ENCODE data around the gene PSMD6.
A peak's percentile ranks its signal among the peaks of the same experiment; 100 is the strongest.

Gene PSMD6

GRCh38 chr3:64042952-64043351, 19.7 kb upstream of the PSMD6 start:
- DNase-seq, result no peak

DNA sequence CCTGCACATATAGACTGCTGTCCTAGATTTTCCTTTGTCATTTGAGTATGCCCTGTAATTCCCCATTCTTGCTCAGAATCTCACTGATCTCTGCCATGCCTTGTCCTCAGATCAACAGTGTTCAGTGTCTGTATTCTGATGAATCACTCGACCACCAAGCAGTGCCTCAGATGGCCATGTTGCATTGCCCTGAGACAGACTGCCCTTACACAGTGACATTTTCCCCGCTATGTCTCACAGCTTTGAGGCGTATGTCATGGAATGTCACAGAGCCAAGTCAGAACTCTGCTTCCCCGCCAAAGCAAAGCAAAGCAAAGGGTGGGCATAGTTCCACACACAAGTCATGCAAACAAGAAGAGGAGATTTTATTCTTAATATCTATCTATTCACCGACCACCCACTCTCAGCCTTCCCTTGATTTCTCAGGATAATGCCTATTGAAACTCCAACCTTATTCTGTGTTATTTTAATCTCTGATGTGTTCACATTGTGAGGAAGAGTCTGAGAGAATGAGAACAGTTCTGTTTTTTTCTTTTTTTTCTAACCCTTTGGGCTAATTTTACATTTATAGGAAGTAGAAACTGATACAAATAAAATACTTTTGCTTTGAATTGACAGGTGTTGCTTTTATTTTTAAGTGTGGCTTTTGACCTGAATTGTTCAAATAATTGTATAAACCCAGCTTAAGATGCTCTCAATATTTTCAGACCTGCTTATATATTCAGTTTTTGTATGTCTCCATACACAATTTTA, 16.9 kb upstream of the PSMD6 start:
- DNase-seq, result no peak

GRCh38 chr3:64039332-64039731, 16.0 kb upstream of the PSMD6 start:
- DNase-seq, result no peak

DNA sequence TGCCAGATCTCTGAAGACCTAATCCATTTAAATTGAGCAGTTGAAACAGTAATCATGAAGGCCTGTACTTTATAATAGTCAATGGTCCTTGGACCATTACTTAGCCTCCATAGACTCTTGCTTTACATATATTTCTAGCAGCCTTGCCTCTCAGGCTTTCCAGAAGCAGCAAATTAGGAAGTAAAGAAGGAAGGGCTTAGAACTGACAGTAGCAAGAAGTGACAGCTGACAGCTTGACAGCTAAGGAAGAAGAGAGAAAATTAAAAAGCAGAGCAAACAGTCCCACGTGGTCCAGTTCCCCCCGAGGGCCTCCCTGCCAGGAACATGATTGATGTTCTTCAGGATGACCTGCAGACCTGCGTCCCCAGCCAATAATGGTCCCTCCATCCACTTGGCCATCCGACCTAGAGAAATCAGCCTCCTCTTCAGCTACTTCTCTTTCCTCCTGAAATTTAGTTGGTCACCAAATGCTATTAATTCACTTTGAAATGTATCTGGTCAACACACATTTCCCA, 15.0 kb upstream of the PSMD6 start:
- no peak for DNase-seq

- DNase-seq, result no peak
These were observed 13.8 kb upstream of the PSMD6 start for GRCh38 chr3:64037084-64037483.

GRCh38 chr3:64033069-64033468, 9.8 kb upstream of the PSMD6 start:
- no peak for DNase-seq

DNA sequence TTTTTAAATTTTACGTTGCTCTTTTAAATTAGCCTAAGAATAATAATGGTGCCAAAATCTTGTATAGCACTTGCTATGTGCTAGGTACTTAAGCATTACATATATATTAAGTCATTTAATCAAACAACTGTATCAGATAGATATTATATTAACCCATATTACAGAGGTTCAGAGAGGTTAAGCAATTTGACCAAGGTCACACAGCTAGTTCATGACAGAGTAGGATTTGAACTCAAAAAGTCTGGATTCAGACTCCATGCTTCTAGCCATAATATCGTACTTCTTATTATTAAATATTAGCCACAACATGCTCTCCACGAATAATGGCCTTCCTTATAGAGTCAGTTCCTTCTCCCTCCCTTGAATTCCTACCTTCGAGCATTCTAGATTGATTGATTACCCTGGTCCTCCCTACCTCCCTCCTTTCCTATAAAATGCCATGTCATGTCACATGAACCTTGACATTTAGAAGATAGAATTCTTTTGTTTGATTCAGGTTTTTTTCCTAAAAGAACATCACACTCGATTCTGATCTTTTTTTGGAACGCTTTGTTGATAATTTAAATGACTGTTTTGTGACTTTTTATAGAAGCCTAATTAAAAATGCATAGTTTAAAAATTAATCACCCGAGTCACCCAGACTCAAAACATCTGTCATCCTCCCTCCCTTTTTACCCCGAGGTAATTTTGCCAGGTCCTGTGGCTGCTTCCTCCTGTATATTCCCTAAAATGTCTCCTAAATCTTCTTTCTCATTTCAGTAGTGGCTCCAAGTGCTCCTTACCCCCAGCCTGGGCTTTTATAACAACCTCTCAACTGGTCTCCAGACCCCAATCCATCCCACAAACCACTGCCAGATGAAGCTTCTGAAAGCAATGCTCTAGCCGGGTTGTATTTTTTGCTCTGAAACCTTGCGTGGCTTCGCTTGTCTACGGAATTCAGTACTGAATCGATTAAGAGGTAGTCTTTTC, 8.5 kb upstream of the PSMD6 start:
- no peak for DNase-seq

GRCh38 chr3:64030741-64031140, 7.4 kb upstream of the PSMD6 start:
- DNase-seq, result peak; percentile 83

DNA sequence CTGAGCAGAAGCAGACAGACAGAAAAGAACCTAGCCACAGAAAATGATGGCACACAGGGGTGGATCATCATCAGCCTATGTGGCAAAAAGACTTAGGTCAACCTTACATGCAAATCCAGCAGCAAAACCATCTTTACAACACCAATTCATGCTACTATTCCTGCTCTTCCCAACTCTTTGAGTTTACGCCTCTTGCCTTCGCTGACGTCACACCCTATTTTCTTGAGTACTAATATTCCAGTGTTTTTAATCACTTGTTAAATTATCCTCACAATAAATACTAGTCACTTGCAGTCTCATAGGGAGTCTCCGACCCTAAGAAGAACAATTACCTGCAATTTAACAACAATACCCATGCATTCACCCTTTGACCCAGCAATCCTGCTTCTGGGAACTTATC, 6.0 kb upstream of the PSMD6 start:
- DNase-seq, result no peak

- DNase-seq, result no peak
These were observed 5.5 kb upstream of the PSMD6 start for GRCh38 chr3:64028754-64029153.

- no peak for DNase-seq
These were observed 4.4 kb upstream of the PSMD6 start for GRCh38 chr3:64027658-64028057.

GRCh38 chr3:64026346-64026745, 3.1 kb upstream of the PSMD6 start:
- no peak for DNase-seq

DNA sequence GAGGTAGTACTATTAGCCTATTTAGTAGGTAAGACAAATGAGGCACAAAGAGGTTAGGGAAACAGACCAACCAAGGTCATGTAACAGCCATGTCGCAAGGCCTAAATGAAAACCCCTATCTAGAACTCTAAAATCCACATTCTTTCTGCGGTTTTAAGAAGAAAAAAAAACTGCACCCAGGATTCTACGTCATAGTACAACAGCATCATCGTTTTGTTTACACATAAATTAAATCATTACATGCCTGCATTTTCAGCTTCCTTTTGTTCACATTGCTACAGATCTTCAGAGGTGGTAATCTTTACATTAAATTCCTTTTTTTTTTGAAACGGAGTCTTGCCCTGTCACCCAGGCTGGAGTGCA, 548 bp upstream of the PSMD6 start:
- no peak for DNase-seq

DNA sequence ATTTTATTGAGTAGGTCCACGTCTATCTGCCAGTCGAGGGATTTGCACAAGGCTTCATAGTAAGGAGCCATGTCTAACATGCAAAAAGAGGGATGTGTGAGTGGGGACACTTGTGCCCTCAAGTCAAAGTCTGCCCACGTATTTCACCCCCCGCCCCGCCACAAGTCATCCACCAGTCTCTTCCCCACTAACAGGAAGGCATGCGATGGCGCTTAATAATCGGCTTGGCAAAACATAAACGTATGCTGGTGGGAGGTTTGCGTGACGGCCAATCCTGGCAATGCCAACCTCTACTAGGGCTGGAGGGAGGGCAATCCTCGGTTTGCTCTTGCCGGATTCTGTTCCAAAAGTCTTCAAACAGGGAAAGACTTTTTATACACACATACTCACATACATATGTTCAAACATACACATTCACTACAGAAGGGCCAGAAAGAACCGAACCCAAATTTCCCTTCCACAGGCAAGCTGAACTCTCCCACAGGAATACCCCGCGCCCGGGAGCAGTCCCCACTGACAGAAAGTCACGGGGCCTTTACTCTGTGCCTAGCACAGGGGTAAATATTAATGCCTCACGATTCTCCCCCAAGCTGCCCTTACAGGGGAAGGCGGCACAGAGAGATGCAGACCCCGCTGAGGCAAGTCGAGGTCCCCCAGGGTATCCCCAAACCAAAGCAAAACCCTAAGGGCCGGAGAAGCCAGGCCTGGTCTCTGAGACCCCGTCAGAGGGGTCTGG, 675 bp downstream of the PSMD6 start:
- DNase-seq, result peak; percentile 27

- no peak for DNase-seq
These were observed 1.4 kb downstream of the PSMD6 start for GRCh38 chr3:64021922-64022321.

GRCh38 chr3:64019879-64020278, 3.4 kb downstream of the PSMD6 start:
- no peak for DNase-seq

- no peak for DNase-seq
These were observed 4.0 kb downstream of the PSMD6 start for GRCh38 chr3:64019271-64019670.

DNA sequence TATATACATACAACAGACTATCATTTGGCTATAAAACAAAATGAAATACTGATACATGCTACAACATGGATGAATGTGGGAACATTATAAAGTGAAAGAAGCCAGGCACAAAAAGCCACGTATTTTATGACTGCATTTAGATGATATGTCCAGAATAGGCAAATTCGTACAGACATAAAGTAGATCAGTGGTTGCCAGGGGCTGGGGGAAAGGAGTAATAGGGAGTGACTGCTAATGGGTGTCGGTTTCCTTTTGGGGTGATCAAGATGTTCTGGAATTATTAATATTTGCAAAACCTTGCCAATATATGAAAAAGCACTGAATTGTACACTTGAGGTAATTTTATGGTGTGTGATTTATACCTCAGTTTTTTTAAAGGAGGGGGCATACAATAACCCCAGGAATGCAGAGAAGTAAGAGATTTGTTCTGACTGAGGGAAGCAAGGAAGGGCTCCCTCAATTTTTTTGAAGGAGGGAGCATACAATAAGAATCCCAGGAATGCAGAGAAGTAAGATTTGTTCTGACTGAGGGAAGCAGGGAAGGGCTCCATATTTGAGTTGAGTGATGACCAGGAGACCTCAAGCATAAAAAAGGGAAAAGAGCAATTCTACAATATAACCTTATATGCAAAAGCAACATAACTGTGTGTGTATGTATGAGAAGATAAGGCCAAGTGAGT, 6.2 kb downstream of the PSMD6 start:
- no peak for DNase-seq

GRCh38 chr3:64011685-64012084, 11.6 kb downstream of the PSMD6 start:
- DNase-seq, result no peak

DNA sequence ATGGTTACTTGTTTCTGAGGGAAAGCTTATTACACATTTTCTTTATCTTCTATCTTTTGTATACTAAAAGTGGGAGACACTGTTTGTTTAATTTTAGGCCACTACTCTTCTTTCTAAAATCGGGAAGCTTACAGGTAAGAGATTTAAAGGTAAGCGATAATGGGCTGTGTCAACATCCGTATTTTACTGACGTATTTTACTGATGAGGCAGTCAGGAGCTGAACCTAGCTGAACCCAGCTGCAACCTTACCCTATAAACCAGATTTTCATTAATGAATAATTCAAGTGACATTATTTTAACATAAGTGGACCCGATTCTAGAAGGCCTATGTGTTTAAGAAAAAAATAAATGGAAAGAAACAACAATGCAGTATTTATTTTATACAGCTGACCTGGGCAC, 13.1 kb downstream of the PSMD6 start:
- DNase-seq, result no peak

GRCh38 chr3:64009528-64009927, 13.8 kb downstream of the PSMD6 start:
- DNase-seq, result no peak

- DNase-seq, result no peak
These were observed 14.6 kb downstream of the PSMD6 start for GRCh38 chr3:64008487-64009351.

Measured in stimulated activated CD4-positive, alpha-beta T cell treated with anti-CD3 and anti-CD28 coated beads, Interleukin-4, amount 100 ng/mL, for 24 hours (primary cell).